ENCODE results near the gene ZNF302.

The ZNF302 gene

GRCh38 chr19:34733266-34733745, 55.8 kb downstream of the ZNF302 start:
- DNase-seq, result no peak

GRCh38 chr19:34733746-34734536, 56.5 kb downstream of the ZNF302 start, which contains the start of gene ZNF181:
Gene ZNF181 (plus strand): TSS chr19:34734243. CDS start chr19:34735038, 795 bp downstream.
- DNase-seq, result peak; percentile 73

- no peak for DNase-seq
Measured at GRCh38 chr19:34734537-34735103, 57.1 kb downstream of the ZNF302 start.
